Esophagus squamous epithelium (tissue), 5 donors: Measurements from ENCODE around the gene IRX3. TPM values are rescaled to one million over a fixed set of nuclear protein-coding genes. Genes with fewer than 3 reads are reported as not detected.

ENCODE experiments used
- DNase-seq: peaks from one replicate; lab custom pipeline; 2025; lab: John Stamatoyannopoulos, UW
- H3K27ac ChIP-seq, 4 donors: fragments of 200-600 bp; sonication (generic); one replicate each; pipeline ENCODE4 v1.5.1; 2016 to 2019; ENCODE audit warnings: mild to moderate bottlenecking in 1 of 4
- H3K27me3 ChIP-seq, 4 donors: fragments of 200-600 bp; sonication (generic); 1 replicate in 3 of 4; 2 replicates in 1 of 4; pipeline versions ENCODE4 v1.5.1 to v1.6.0; 2017 to 2021; ENCODE audit warnings: antibody characterized with exemption in 1 of 4
- H3K36me3 ChIP-seq, 3 donors: fragments of 200-600 bp; sonication (generic); one replicate each; pipeline ENCODE4 v1.5.1; 2016 to 2019
- H3K4me1 ChIP-seq, 3 donors: fragments of 200-600 bp; sonication (generic); one replicate each; pipeline ENCODE4 v1.5.1; 2017 to 2019
- H3K4me3 ChIP-seq, 4 donors: fragments of 200-600 bp; sonication (generic); 1 replicate in 3 of 4; 2 replicates in 1 of 4; pipeline ENCODE4 v1.5.1; 2016 to 2019; ENCODE audit warnings: mild to moderate bottlenecking in 2 of 4, moderate library complexity in 1 of 4
- H3K9me3 ChIP-seq, 3 donors: fragments of 200-600 bp; sonication (generic); one replicate each; pipeline ENCODE4 v1.5.1; 2016 to 2019
- POLR2A ChIP-seq, 4 donors: fragments of 450-650 bp; IDR thresholded peaks; one replicate each; pipeline ENCODE4 v1.6.1; 2017; ENCODE audit warnings: antibody characterized with exemption in 4 of 4, mild to moderate bottlenecking in 4 of 4, moderate library complexity in 3 of 4
- WGBS, 2 donors: methylation state at CpG; one replicate each; pipeline ENCODE4 v1.1.5; 2018; 5-methylcytosine and 5-hydroxymethylcytosine counted together
- intact Hi-C: fragments of 100-400 bp; cut with DNase I; formaldehyde crosslinking; loops from one replicate; pipeline ENCODE4 v1.15.0; 2022
- total RNA-seq, 4 donors: library from RNA; depleted of rRNA; stranded (reverse); fragments of >200 nt; gene quantifications; one replicate each; pipeline ENCODE4 v1.1.0, GENCODE V29; 2016
- TF ChIP-seq, protein P1 (sequence below), 6 experiments: fragments of 450-650 bp in 4 of 6; fragments of 200-600 bp in 2 of 6; sonication (generic) in 2 of 6; IDR thresholded peaks; one replicate each; pipeline ENCODE4 v1.5.1; 2016 to 2019; ENCODE audit warnings: antibody characterized with exemption in 6 of 6, mild to moderate bottlenecking in 4 of 6, moderate library complexity in 4 of 6
- donor health status: DM: yes; HTN: yes; CAD: no.

Gene IRX3
- total RNA-seq, 4 donors from 2014 or later: 18.1 to 27.4 (median 26.4) TPM

DNA sequence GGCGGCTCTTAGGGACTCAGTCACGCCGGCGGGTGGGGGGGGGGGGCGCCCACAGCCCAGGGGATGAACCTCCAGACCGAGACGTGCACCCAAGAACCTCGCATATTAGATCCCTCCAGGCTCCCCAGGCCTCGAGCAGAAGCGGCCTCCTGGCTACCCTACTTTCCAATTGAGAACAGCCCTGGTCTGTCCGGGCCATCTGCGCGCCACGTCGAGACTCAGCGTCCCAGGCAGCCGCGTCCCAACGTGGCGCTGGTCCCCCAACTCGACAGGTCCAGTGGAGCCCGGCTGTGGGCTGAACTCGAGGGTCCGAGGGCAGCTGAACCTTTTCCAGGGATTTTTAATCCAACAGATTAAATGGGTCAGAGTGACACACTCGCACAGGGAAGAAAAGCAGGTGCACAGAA, 2.3 kb upstream of the IRX3 start:
- 48% methylated on average over 8 of the region's 25 CpGs; no CpG with 5 or more reads in 1 of the 2 donors for WGBS, 2 donors
- Histone ChIP-seq H3K4me1 (peaks cover 10 to 65% (median 17%) of the 10 kb centered on the region in 3 donors), H3K9me3 (no peaks in the 10 kb centered on the region), H3K27me3 (peaks cover 0 to 98% (median 19%) of the 10 kb centered on the region in 4 donors), H3K36me3 (peaks cover 0 to 7% (median 0%) of the 10 kb centered on the region in 3 donors), H3K4me3 (no peak overlapping the region), H3K27ac (no peak overlapping the region)
- TF ChIP-seq POLR2A (IDR thresholded peaks at IDR 0.05): no peak
- TF ChIP-seq, protein P1, sequence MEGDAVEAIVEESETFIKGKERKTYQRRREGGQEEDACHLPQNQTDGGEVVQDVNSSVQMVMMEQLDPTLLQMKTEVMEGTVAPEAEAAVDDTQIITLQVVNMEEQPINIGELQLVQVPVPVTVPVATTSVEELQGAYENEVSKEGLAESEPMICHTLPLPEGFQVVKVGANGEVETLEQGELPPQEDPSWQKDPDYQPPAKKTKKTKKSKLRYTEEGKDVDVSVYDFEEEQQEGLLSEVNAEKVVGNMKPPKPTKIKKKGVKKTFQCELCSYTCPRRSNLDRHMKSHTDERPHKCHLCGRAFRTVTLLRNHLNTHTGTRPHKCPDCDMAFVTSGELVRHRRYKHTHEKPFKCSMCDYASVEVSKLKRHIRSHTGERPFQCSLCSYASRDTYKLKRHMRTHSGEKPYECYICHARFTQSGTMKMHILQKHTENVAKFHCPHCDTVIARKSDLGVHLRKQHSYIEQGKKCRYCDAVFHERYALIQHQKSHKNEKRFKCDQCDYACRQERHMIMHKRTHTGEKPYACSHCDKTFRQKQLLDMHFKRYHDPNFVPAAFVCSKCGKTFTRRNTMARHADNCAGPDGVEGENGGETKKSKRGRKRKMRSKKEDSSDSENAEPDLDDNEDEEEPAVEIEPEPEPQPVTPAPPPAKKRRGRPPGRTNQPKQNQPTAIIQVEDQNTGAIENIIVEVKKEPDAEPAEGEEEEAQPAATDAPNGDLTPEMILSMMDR (IDR thresholded peaks at IDR 0.05): no peak
- no peak for DNase-seq
- intact Hi-C loops: loop anchor here (5.0 kb wide), 1 partner anchor 643 kb away; the partner anchor contains the start of gene IRX5

DNA sequence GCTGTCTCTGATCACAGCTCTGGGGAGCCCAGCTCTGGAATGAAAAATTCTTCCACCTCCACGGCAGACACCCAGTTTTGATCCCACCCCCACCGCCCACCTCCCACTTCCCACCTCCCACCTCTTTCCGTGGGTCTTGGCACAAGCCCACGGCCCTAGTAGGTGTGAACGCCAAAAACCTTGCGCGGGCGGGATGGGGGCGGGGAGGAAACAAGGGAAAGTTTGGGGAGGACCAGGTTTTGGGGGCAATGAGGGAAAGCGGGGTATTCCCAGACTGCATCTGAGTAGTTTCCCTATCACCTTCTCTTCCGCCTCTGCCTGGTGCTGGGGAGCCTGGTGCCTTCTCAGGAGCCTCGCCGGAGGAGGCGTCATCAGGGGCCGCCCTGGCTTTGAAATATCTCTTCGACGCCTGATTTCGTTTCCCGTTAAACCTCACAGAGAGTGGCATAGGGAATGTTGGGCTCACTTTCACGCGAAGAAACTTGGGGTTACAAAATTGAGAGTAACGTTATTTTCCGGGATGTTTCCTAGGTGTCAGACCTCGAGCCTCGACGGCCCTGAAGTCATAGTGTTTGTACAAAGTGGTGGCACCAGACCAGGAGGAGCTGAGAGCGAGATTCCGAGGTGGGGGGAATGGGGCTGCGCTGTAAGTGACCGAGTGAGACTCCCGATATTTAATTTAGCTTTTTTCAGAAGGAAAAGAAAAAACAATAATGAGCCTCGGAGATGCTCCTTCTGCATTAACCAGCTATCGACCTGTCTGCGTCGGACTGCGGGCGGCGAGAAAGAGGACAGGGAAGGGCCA, 1.6 kb upstream of the IRX3 start:
- WGBS, 2 donors: 49 to 59% methylated on average over 19 to 26 of the region's 38 CpGs
- Histone ChIP-seq H3K9me3 (no peaks in the 10 kb centered on the region), H3K27ac (no peak overlapping the region), H3K36me3 (peaks cover 0 to 7% (median 0%) of the 10 kb centered on the region in 3 donors), H3K4me3 (peak overlapping the region in 2 of 4 donors; percentile 75 to 81), H3K27me3 (peaks cover 0 to 100% (median 22%) of the 10 kb centered on the region in 4 donors), H3K4me1 (peaks cover 15 to 71% (median 21%) of the 10 kb centered on the region in 3 donors)
- TF ChIP-seq POLR2A (IDR thresholded peaks at IDR 0.05): no peak
- TF ChIP-seq, protein P1 (IDR thresholded peaks at IDR 0.05): no peak
- DNase-seq: no peak
- intact Hi-C loops: loop anchor here (5.0 kb wide), 1 partner anchor 644 kb away; the partner anchor contains the start of gene IRX5

- 6 to 33% methylated on average over 2 to 33 of the region's 61 CpGs for WGBS, 2 donors
- peaks cover 0 to 9% (median 0%) of the 10 kb centered on the region in 3 donors for H3K36me3 ChIP-seq
- no peak for DNase-seq
- H3K4me1 ChIP-seq: peaks cover 20 to 80% (median 29%) of the 10 kb centered on the region in 3 donors
- intact Hi-C loops: loop anchor here (5.0 kb wide), 1 partner anchor 645 kb away; the partner anchor contains the start of gene IRX5
- H3K27me3 ChIP-seq: peaks cover 0 to 100% (median 22%) of the 10 kb centered on the region in 4 donors
- peak overlapping the region; percentile 90 to 97 (median 94) for H3K27ac ChIP-seq
- H3K4me3 ChIP-seq: peak overlapping the region; percentile 63 to 81 (median 73)
- TF ChIP-seq POLR2A (IDR thresholded peaks at IDR 0.05): no peak
- TF ChIP-seq, protein P1 (IDR thresholded peaks at IDR 0.05): peak in 1 of 6 experiments; percentile 8
- no peaks in the 10 kb centered on the region for H3K9me3 ChIP-seq
Observed at GRCh38 chr16:54287131-54288029, 793 bp upstream of the IRX3 start.

DNA sequence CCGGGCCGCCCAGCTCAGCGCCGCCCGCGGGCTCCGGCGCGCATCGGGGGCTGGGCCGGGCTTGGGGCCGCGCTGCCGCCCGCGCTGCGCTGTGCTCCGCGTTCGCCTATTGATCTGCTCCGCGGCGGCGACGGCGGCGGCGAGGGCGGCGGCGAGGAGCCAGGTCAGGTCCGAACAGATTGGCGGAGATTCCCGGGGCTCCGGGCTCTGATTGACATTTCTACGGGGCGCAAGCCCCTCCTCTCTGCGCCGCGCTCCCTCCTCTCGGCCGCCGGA, 559 bp downstream of the IRX3 start:
- TF ChIP-seq, protein P1 (IDR thresholded peaks at IDR 0.05): no peak
- TF ChIP-seq POLR2A (IDR thresholded peaks at IDR 0.05): no peak
- peak overlapping the region; percentile 90 to 97 (median 94) for H3K27ac ChIP-seq
- peak overlapping the region; percentile 63 to 81 (median 73) for H3K4me3 ChIP-seq
- intact Hi-C loops: loop anchor here (5.0 kb wide), 1 partner anchor 646 kb away; the partner anchor contains the start of gene IRX5
- H3K36me3 ChIP-seq: peaks cover 0 to 19% (median 0%) of the 10 kb centered on the region in 3 donors
- no peaks in the 10 kb centered on the region for H3K9me3 ChIP-seq
- H3K27me3 ChIP-seq: peaks cover 0 to 100% (median 20%) of the 10 kb centered on the region in 4 donors
- WGBS, 2 donors: 0 to 7% methylated on average over 7 to 14 of the region's 43 CpGs
- no peak for DNase-seq
- peaks cover 20 to 83% (median 38%) of the 10 kb centered on the region in 3 donors for H3K4me1 ChIP-seq
